Liver (tissue), 9 donors: Measurements from ENCODE around the gene PSMD12. TPM values are rescaled to one million over a fixed set of nuclear protein-coding genes. Genes with fewer than 3 reads are reported as not detected.

ENCODE experiments used
- DNase-seq: peaks from one replicate; pipeline ENCODE4 v3.0.0-alpha.2; 2017; ENCODE audit warnings: low spot score
- H3K27ac ChIP-seq, 2 donors: one replicate each; pipeline ENCODE4 v1.7.0; 2013; ENCODE audit warnings: inconsistent platforms in 2 of 2, low read length in 2 of 2, control low read depth in 1 of 2, low read depth in 1 of 2, mild to moderate bottlenecking in 1 of 2
- H3K27me3 ChIP-seq, 4 donors: one replicate each; pipeline versions ENCODE4 v1.6.1 to v1.7.0; 2013; ENCODE audit warnings: low read length in 3 of 4, inconsistent platforms in 1 of 4, mild to moderate bottlenecking in 1 of 4, moderate library complexity in 1 of 4; ENCODE audit not compliant: control insufficient read depth in 4 of 4, insufficient read depth in 4 of 4
- H3K36me3 ChIP-seq, 4 donors: one replicate each; pipeline versions ENCODE4 v1.6.1 to v1.7.0; 2013; ENCODE audit warnings: low read length in 3 of 4, mild to moderate bottlenecking in 3 of 4, low read depth in 1 of 4, moderate library complexity in 1 of 4; ENCODE audit not compliant: control insufficient read depth in 4 of 4, insufficient read depth in 3 of 4
- H3K4me1 ChIP-seq, 4 donors: one replicate each; pipeline versions ENCODE4 v1.6.1 to v1.7.0; 2013; ENCODE audit warnings: low read length in 3 of 4, mild to moderate bottlenecking in 3 of 4, moderate library complexity in 1 of 4; ENCODE audit not compliant: control insufficient read depth in 4 of 4, insufficient read depth in 4 of 4
- H3K4me3 ChIP-seq, 3 donors: one replicate each; pipeline versions ENCODE4 v1.6.1 to v1.7.0; 2013; ENCODE audit warnings: low read length in 3 of 3, control low read depth in 1 of 3, low read depth in 1 of 3, mild to moderate bottlenecking in 1 of 3
- H3K9ac ChIP-seq, 2 donors: one replicate each; pipeline ENCODE4 v1.7.0; 2013; ENCODE audit warnings: low read length in 2 of 2, mild to moderate bottlenecking in 2 of 2, moderate library complexity in 2 of 2, control low read depth in 1 of 2, low read depth in 1 of 2
- H3K9me3 ChIP-seq, 4 donors: one replicate each; pipeline versions ENCODE4 v1.6.1 to v1.7.0; 2013; ENCODE audit warnings: low read length in 3 of 4; ENCODE audit not compliant: control insufficient read depth in 4 of 4
- CTCF ChIP-seq: fragments of 150-350 bp; IDR thresholded peaks from 2 replicates; pipeline ENCODE4 v1.5.1; 2017; ENCODE audit warnings: improper control_type of control experiment, low read depth, low read length; ENCODE audit not compliant: missing input control
- EGR1 ChIP-seq, 2 donors: IDR thresholded peaks; 2 replicates each; pipeline ENCODE4 v1.6.1; 2016 to 2018; ENCODE audit warnings: antibody characterized with exemption in 2 of 2, low read depth in 2 of 2
- FOXA1 ChIP-seq: IDR thresholded peaks from 2 replicates; pipeline ENCODE4 v1.6.1; 2016; ENCODE audit warnings: antibody characterized with exemption
- FOXA2 ChIP-seq: IDR thresholded peaks from 2 replicates; pipeline ENCODE4 v1.6.1; 2016; ENCODE audit warnings: antibody characterized with exemption
- GABPA ChIP-seq, 2 donors: IDR thresholded peaks in 1 of 2; conservative IDR thresholded peaks in 1 of 2; 2 replicates each; pipeline ENCODE4 v1.6.1; 2016; ENCODE audit warnings: antibody characterized with exemption in 2 of 2, mild to moderate bottlenecking in 1 of 2, moderate library complexity in 1 of 2
- HNF4A ChIP-seq, 2 donors: conservative IDR thresholded peaks; 2 replicates each; pipeline ENCODE4 v1.6.1; 2016; ENCODE audit warnings: antibody characterized with exemption in 2 of 2, mild to moderate bottlenecking in 2 of 2
- HNF4G ChIP-seq: IDR thresholded peaks from 2 replicates; pipeline ENCODE4 v1.6.1; 2016; ENCODE audit warnings: antibody characterized with exemption
- JUND ChIP-seq, 2 donors: IDR thresholded peaks; 2 replicates each; pipeline ENCODE4 v1.6.1; 2016; ENCODE audit warnings: antibody characterized with exemption in 2 of 2
- NR2F2 ChIP-seq: IDR thresholded peaks from 2 replicates; pipeline ENCODE4 v1.6.1; 2016; ENCODE audit warnings: antibody characterized with exemption
- RAD21 ChIP-seq, 2 donors: IDR thresholded peaks; 2 replicates each; pipeline ENCODE4 v1.6.1; 2016; ENCODE audit warnings: antibody characterized with exemption in 2 of 2, mild to moderate bottlenecking in 2 of 2
- RXRA ChIP-seq, 2 donors: IDR thresholded peaks; 2 replicates each; pipeline ENCODE4 v1.6.1; 2017 to 2018; ENCODE audit warnings: antibody characterized with exemption in 2 of 2, mild to moderate bottlenecking in 1 of 2
- SP1 ChIP-seq: IDR thresholded peaks from 2 replicates; pipeline ENCODE4 v1.6.1; 2018; ENCODE audit warnings: antibody characterized with exemption, mild to moderate bottlenecking
- TAF1 ChIP-seq: conservative IDR thresholded peaks from 2 replicates; pipeline ENCODE4 v1.6.1; 2016; ENCODE audit warnings: antibody characterized with exemption, mild to moderate bottlenecking
- YY1 ChIP-seq: IDR thresholded peaks from 2 replicates; pipeline ENCODE4 v1.6.1; 2016; ENCODE audit warnings: antibody characterized with exemption, mild to moderate bottlenecking
- WGBS: extraction: QIAGEN DNeasy Blood & Tissue Kit; methylation state at CpG from one replicate; pipeline ENCODE4 v1.1.7; 2013; 5-methylcytosine and 5-hydroxymethylcytosine counted together
- polyA plus RNA-seq, 2 donors: library from polyadenylated mRNA; stranded (reverse) in 1 of 2; unstranded in 1 of 2; fragments of 200-250 nt in 1 of 2; fragments of >200 nt in 1 of 2; fragmentation: Nextera tagmentation in 1 of 2; extraction: Ambion mirVana in 1 of 2; gene quantifications; one replicate each; pipeline versions ENCODE4 v1.2.1 to v1.2.3, GENCODE V29; 2013 to 2015
- total RNA-seq, 2 donors: library from RNA; depleted of rRNA; stranded (reverse); fragments of >200 nt; gene quantifications; one replicate each; pipeline ENCODE4 v1.2.3, GENCODE V29; 2014
- TF ChIP-seq, protein P1 (sequence below): IDR thresholded peaks from 2 replicates; pipeline ENCODE4 v1.6.1; 2016; ENCODE audit warnings: antibody characterized with exemption
- TF ChIP-seq, protein P2 (sequence below): IDR thresholded peaks from 2 replicates; pipeline ENCODE4 v1.6.1; 2016; ENCODE audit warnings: antibody characterized with exemption
- TF ChIP-seq, protein P3 (sequence below): IDR thresholded peaks from 2 replicates; pipeline ENCODE4 v1.6.1; 2016; ENCODE audit warnings: antibody characterized with exemption
- TF ChIP-seq, protein P4 (sequence below): IDR thresholded peaks from 2 replicates; pipeline ENCODE4 v1.6.1; 2016; ENCODE audit warnings: antibody characterized with exemption, mild to moderate bottlenecking
- donor health status: healthy.
- donor health status: healthy.
- donor health status: healthy.
- donor health status: healthy.
- donor health status: healthy.

The PSMD12 gene
- total and polyA plus RNA-seq, 4 donors, result 17.3 to 34.0 (median 25.7) TPM

DNA sequence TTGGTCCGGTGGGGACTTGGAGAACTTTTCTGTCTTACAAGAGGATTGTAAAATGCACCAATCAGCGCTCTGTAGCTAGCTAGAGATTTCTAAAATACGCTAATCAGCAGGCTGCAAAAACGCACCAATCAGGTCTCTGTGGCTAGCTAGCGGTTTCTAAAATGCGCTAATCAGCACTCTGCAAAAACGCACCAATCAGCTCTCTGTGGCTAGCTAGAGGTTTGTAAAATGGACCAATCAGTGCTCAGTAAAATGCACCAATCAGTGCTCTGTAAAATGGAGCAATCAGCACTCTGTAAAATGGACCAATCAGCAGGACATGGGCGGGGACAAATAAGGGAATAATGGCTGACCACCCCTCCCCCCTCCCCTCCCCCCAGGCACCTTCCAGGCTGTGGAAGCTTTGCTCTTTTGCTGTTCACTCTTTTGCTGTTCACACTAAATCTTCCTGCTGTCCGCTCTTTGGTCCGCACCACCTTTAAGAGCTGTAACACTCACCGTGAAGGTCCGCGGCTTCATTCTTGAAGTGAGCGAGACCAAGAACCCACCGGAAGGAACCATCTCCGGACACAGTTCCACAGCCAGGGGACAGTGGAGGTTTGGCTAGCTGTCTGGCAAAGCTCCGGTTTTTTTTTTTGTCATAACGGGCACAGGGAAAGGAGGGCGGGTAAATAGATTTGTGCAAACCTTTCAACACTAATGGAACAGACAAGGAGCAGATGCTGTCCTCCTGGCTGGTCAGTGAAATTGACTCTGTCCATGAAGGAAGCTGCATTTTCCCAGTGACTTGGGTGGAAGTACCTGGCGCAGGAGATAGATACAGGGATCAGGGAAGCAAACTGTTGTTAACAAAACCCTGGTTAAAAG is 19.0 kb upstream of the PSMD12 start:
- peaks cover 2 to 36% (median 15%) of the 10 kb centered on the region in 4 donors for H3K4me1 ChIP-seq
- no peaks in the 10 kb centered on the region for H3K9me3 ChIP-seq
- H3K27ac ChIP-seq, result peak overlapping the region in 1 of 2 donors; percentile 55
- no peak overlapping the region for H3K4me3 ChIP-seq
- 81% methylated on average over 20 of the region's 20 CpGs for WGBS
- no peak for DNase-seq
- TF ChIP-seq SP1 (peak; percentile 16), HNF4A (conservative IDR thresholded peaks at IDR 0.05) (peak; percentile 11 to 25), GABPA (IDR thresholded peaks at IDR 0.05 in 1 of 2, conservative IDR thresholded peaks at IDR 0.05 in 1 of 2) (no peak), NR2F2 (no peak), HNF4G (no peak), CTCF (no peak), YY1 (peak; percentile 20), FOXA1 (no peak), EGR1 (IDR thresholded peaks at IDR 0.05; ENCODE audit: low read depth in 2 of 2) (no peak), FOXA2 (no peak), TAF1 (no peak), RAD21 (IDR thresholded peaks at IDR 0.05) (peak in 1 of 2 donors; percentile 40), RXRA (IDR thresholded peaks at IDR 0.05) (peak; percentile 14 to 21), JUND (IDR thresholded peaks at IDR 0.05) (no peak)
- TF ChIP-seq, protein P1, sequence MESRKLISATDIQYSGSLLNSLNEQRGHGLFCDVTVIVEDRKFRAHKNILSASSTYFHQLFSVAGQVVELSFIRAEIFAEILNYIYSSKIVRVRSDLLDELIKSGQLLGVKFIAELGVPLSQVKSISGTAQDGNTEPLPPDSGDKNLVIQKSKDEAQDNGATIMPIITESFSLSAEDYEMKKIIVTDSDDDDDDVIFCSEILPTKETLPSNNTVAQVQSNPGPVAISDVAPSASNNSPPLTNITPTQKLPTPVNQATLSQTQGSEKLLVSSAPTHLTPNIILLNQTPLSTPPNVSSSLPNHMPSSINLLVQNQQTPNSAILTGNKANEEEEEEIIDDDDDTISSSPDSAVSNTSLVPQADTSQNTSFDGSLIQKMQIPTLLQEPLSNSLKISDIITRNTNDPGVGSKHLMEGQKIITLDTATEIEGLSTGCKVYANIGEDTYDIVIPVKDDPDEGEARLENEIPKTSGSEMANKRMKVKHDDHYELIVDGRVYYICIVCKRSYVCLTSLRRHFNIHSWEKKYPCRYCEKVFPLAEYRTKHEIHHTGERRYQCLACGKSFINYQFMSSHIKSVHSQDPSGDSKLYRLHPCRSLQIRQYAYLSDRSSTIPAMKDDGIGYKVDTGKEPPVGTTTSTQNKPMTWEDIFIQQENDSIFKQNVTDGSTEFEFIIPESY, result no peak
- TF ChIP-seq, protein P2, sequence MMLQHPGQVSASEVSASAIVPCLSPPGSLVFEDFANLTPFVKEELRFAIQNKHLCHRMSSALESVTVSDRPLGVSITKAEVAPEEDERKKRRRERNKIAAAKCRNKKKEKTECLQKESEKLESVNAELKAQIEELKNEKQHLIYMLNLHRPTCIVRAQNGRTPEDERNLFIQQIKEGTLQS, result no peak
- TF ChIP-seq, protein P3, sequence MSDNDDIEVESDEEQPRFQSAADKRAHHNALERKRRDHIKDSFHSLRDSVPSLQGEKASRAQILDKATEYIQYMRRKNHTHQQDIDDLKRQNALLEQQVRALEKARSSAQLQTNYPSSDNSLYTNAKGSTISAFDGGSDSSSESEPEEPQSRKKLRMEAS, result no peak
- TF ChIP-seq, protein P4, sequence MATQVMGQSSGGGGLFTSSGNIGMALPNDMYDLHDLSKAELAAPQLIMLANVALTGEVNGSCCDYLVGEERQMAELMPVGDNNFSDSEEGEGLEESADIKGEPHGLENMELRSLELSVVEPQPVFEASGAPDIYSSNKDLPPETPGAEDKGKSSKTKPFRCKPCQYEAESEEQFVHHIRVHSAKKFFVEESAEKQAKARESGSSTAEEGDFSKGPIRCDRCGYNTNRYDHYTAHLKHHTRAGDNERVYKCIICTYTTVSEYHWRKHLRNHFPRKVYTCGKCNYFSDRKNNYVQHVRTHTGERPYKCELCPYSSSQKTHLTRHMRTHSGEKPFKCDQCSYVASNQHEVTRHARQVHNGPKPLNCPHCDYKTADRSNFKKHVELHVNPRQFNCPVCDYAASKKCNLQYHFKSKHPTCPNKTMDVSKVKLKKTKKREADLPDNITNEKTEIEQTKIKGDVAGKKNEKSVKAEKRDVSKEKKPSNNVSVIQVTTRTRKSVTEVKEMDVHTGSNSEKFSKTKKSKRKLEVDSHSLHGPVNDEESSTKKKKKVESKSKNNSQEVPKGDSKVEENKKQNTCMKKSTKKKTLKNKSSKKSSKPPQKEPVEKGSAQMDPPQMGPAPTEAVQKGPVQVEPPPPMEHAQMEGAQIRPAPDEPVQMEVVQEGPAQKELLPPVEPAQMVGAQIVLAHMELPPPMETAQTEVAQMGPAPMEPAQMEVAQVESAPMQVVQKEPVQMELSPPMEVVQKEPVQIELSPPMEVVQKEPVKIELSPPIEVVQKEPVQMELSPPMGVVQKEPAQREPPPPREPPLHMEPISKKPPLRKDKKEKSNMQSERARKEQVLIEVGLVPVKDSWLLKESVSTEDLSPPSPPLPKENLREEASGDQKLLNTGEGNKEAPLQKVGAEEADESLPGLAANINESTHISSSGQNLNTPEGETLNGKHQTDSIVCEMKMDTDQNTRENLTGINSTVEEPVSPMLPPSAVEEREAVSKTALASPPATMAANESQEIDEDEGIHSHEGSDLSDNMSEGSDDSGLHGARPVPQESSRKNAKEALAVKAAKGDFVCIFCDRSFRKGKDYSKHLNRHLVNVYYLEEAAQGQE, result no peak
- no peak overlapping the region for H3K9ac ChIP-seq
- H3K36me3 ChIP-seq, result no peaks in the 10 kb centered on the region
- H3K27me3 ChIP-seq, result no peaks in the 10 kb centered on the region
